Suppressor macrophage treated with lipopolysaccharide for 1 hour (primary cell): ENCODE measurements around the gene CAPN11.
A peak's percentile ranks its signal among the peaks of the same experiment; 100 is the strongest.

ENCODE experiments used
- DNase-seq, 3 donors: peaks; one replicate each; pipeline ENCODE4 v3.0.0-alpha.2; 2020 to 2022

Gene CAPN11

GRCh38 chr6:44230034-44230675 lies 71.5 kb downstream of the CAPN11 start:
- DNase-seq, result no peak

- peak in 2 of 3 donors; percentile 49 to 55 for DNase-seq
These were observed 72.8 kb downstream of the CAPN11 start for GRCh38 chr6:44231426-44231825.

- DNase-seq, result no peak
These were observed 74.3 kb downstream of the CAPN11 start for GRCh38 chr6:44232676-44233566.

GRCh38 chr6:44233567-44234100 lies 75.0 kb downstream of the CAPN11 start:
- DNase-seq, result no peak
